HG03139 (cell line): ENCODE data around the gene PLEKHA7.
"Not testable (repeated sequence)": the region's sequence is repeated elsewhere in the genome, so short reads cannot be mapped to it uniquely, and the experiment has no call there.

Experiments
- ATAC-seq: cut with Tn5 transposase; IDR thresholded peaks from one replicate; pipeline ENCODE4 v1.9.1; 2021; ENCODE audit not compliant: unreplicated experiment

The PLEKHA7 gene

GRCh38 chr11:16979703-16980622, 34.3 kb downstream of the PLEKHA7 start:
- no peak for ATAC-seq

GRCh38 chr11:16977994-16978315, 36.3 kb downstream of the PLEKHA7 start:
- ATAC-seq, result no peak

- no peak for ATAC-seq
Observed at GRCh38 chr11:16977136-16977993, 36.8 kb downstream of the PLEKHA7 start.

GRCh38 chr11:16976379-16976778, 37.8 kb downstream of the PLEKHA7 start:
- no peak for ATAC-seq

GRCh38 chr11:16975906-16976305, 38.3 kb downstream of the PLEKHA7 start:
- ATAC-seq, result no peak

- ATAC-seq, result no peak
Observed at GRCh38 chr11:16973338-16973964, 40.8 kb downstream of the PLEKHA7 start.

GRCh38 chr11:16969010-16969999, 44.9 kb downstream of the PLEKHA7 start:
- no peak for ATAC-seq

- ATAC-seq, result no peak
Observed at GRCh38 chr11:16968196-16968595, 46.0 kb downstream of the PLEKHA7 start.

- ATAC-seq, result no peak
Observed at GRCh38 chr11:16966930-16967671, 47.1 kb downstream of the PLEKHA7 start.

- ATAC-seq, result no peak
Observed at GRCh38 chr11:16964501-16964900, 49.7 kb downstream of the PLEKHA7 start.

GRCh38 chr11:16963316-16963876, 50.8 kb downstream of the PLEKHA7 start:
- no peak for ATAC-seq

- ATAC-seq, result not testable (repeated sequence)
Observed at GRCh38 chr11:16962589-16962988, 51.6 kb downstream of the PLEKHA7 start.

GRCh38 chr11:16962146-16962545, 52.1 kb downstream of the PLEKHA7 start:
- no peak for ATAC-seq

GRCh38 chr11:16960250-16960649, 54.0 kb downstream of the PLEKHA7 start:
- ATAC-seq, result no peak

- no peak for ATAC-seq
Observed at GRCh38 chr11:16959602-16960001, 54.6 kb downstream of the PLEKHA7 start.

- ATAC-seq, result no peak
Observed at GRCh38 chr11:16958833-16959232, 55.4 kb downstream of the PLEKHA7 start.

GRCh38 chr11:16956538-16957153, 57.6 kb downstream of the PLEKHA7 start:
- ATAC-seq, result no peak

- ATAC-seq, result no peak
Observed at GRCh38 chr11:16953663-16954062, 60.6 kb downstream of the PLEKHA7 start.
